Fibroblast of pulmonary artery (primary cell): ENCODE measurements around the gene SLC39A9.
"Not testable (repeated sequence)": the region's sequence is repeated elsewhere in the genome, so short reads cannot be mapped to it uniquely, and the experiment has no call there.

Source experiments
- DNase-seq: peaks from one replicate; pipeline ENCODE4 v3.0.0-alpha.2; 2010; ENCODE audit warnings: low read depth
- H3K4me3 ChIP-seq: replicated peaks from 2 replicates; pipeline ENCODE4 v1.5.1; 2011; ENCODE audit warnings: low read depth, mild to moderate bottlenecking, control low read depth, low read length, moderate library complexity
- CTCF ChIP-seq: IDR thresholded peaks from 2 replicates; pipeline ENCODE4 v1.5.1; 2011; ENCODE audit warnings: mild to moderate bottlenecking, control low read depth, low read length, inconsistent platforms; ENCODE audit errors: missing control alignments

Gene SLC39A9

GRCh38 chr14:69400154-69400553 lies 1.7 kb downstream of the SLC39A9 start:
- TF ChIP-seq CTCF, result no peak
- no peak for DNase-seq
- H3K4me3 ChIP-seq, result peak overlapping the region; percentile 95

- no peak for TF ChIP-seq CTCF
- no peak overlapping the region for H3K4me3 ChIP-seq
- no peak for DNase-seq
These were observed 3.3 kb downstream of the SLC39A9 start for GRCh38 chr14:69401841-69402240.

DNA sequence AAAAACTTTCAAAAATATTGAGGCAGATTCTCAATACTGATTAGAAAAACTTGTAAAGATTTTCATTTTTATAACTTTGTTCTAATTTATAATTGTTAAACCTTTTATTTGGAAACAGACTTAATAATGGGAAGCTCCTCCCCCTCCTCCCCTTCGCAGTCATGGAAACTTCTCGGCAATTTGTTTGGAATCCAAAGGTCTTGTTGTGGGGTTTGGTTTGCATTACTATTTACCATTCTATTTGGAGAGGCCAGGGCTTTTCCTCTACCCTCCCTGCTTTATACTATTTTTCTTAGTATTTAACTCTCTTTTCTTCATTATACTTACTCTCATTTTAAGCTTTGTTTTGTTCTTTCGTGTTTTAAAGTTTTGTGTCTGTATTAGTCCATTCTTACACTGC lies 6.0 kb downstream of the SLC39A9 start:
- DNase-seq, result no peak
- TF ChIP-seq CTCF, result no peak
- H3K4me3 ChIP-seq, result no peak overlapping the region

GRCh38 chr14:69404883-69405282 lies 6.4 kb downstream of the SLC39A9 start:
- H3K4me3 ChIP-seq, result no peak overlapping the region
- DNase-seq, result no peak
- no peak for TF ChIP-seq CTCF

DNA sequence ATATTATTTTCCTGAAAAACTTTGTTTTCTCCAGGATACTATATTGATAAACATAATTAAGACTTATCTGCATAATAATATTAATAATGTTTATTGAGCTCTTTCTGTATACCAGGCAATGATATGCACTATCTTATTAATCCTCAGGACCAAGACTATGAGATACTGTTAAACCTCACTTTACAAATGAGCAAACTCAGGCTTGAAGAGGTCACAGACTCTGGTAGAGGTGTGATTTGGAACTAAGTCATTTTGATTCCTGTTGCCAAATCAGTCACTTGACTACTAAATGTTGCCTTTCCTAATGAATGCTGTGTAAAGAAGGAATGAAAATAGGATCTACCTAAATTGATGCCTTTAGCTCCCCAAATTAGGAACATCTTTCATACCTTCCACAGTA lies 7.3 kb downstream of the SLC39A9 start:
- no peak for TF ChIP-seq CTCF
- H3K4me3 ChIP-seq, result no peak overlapping the region
- DNase-seq, result no peak

GRCh38 chr14:69408331-69408960 lies 10.0 kb downstream of the SLC39A9 start:
- TF ChIP-seq CTCF, result no peak
- DNase-seq, result no peak

GRCh38 chr14:69413483-69413882 lies 15.0 kb downstream of the SLC39A9 start:
- TF ChIP-seq CTCF, result no peak

More at GRCh38 chr14:69408331-69408960, 10.0 kb downstream of the SLC39A9 start:
- no peak overlapping the region for H3K4me3 ChIP-seq

GRCh38 chr14:69416087-69416486 lies 17.6 kb downstream of the SLC39A9 start:
- not testable (repeated sequence) for DNase-seq, H3K4me3 ChIP-seq

More at GRCh38 chr14:69413483-69413882, 15.0 kb downstream of the SLC39A9 start:
- DNase-seq, result no peak
- no peak overlapping the region for H3K4me3 ChIP-seq
